TTC549 (cell line): ENCODE data around the gene TPBG.
"Not testable (repeated sequence)": the region's sequence is repeated elsewhere in the genome, so short reads cannot be mapped to it uniquely, and the experiment has no call there.

Experiments used
- FAIRE-seq: peaks from 2 replicates; lab custom pipeline; 2012; peaks lifted over from hg19 to GRCh38; lab: Jason Lieb, UNC

Gene TPBG

GRCh38 chr6:82374516-82374915 lies 10.9 kb downstream of the TPBG start:
- no peak for FAIRE-seq

- no peak for FAIRE-seq
Observed at GRCh38 chr6:82376636-82377035, 13.0 kb downstream of the TPBG start.

- FAIRE-seq: no peak
Observed at GRCh38 chr6:82380566-82381185, 17.1 kb downstream of the TPBG start.

GRCh38 chr6:82381278-82381677 lies 17.7 kb downstream of the TPBG start:
- FAIRE-seq: no peak

- no peak for FAIRE-seq
Observed at GRCh38 chr6:82385102-82385501, 21.5 kb downstream of the TPBG start.

- no peak for FAIRE-seq
Observed at GRCh38 chr6:82385546-82385945, 21.9 kb downstream of the TPBG start.

GRCh38 chr6:82385961-82386360 lies 22.3 kb downstream of the TPBG start:
- no peak for FAIRE-seq

- not testable (repeated sequence) for FAIRE-seq
Observed at GRCh38 chr6:82394770-82395169, 31.2 kb downstream of the TPBG start.

GRCh38 chr6:82396964-82397751 lies 33.5 kb downstream of the TPBG start:
- FAIRE-seq: no peak

- FAIRE-seq: no peak
Observed at GRCh38 chr6:82397962-82398692, 34.5 kb downstream of the TPBG start.

- no peak for FAIRE-seq
Observed at GRCh38 chr6:82408952-82409431, 45.4 kb downstream of the TPBG start.

- FAIRE-seq: no peak
Observed at GRCh38 chr6:82410151-82410648, 46.6 kb downstream of the TPBG start.

GRCh38 chr6:82413868-82414267 lies 50.3 kb downstream of the TPBG start:
- no peak for FAIRE-seq

- no peak for FAIRE-seq
Observed at GRCh38 chr6:82415820-82416219, 52.2 kb downstream of the TPBG start.

- FAIRE-seq: no peak
Observed at GRCh38 chr6:82416346-82416745, 52.7 kb downstream of the TPBG start.
